ENCODE results near the gene DRD3.

Gene DRD3

DNA sequence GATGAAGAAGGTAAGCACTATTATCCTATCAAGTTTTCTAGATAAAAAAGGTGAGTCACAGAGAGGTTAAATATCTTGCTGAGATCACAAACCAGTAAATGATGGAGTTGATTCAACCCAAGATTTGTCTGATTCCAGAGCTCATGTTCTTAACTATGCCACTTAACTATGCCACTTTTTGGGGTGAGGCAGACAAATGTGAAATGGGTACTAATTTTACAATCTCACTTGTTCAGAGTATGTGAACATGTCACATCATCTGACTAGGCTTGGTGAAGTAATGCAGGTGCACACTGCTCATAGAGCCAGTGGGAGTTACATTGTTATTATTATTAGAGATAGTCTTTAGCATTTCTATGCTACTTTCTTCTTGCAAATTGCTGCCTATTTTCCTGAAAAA, 2.0 kb downstream of the DRD3 start:
- DNase-seq = no peak

- DNase-seq = no peak
These were observed 2.4 kb downstream of the DRD3 start for GRCh38 chr3:114176487-114176886.

DNA sequence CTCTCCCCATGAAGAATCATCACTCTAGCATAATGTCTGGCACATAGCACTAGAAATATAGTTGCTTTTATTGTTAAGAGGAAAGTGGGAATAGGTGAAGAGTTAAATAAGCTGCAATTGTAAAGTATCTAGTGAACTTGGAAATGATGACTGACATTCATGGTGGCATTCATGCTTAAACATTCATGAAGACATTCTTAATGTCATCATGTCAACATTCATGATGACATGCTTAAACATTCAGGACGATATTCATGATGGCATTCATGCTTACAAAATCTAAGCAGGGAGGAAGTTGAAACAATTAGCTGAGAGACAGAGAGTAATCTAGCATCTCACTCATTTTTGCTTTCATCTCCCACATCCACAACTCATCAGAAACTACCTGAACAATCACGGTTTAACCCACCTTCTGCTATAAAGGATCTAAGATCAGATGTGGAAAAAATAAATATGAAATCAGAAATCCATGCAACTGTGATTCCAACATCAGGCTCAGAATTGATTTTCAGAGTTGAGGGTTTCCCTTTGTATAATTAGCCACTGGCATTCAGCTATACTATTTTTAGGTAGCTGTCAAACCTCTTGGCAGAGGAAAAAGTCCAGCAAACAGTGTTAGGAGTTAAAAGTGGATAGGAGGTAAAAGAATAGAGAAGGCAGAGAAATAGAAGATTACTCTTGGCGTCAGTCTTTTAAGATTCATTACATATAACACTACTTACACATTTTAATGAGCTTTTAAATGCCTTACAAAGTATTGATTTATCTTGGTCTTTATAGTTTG, 3.5 kb downstream of the DRD3 start:
- DNase-seq = no peak

DNA sequence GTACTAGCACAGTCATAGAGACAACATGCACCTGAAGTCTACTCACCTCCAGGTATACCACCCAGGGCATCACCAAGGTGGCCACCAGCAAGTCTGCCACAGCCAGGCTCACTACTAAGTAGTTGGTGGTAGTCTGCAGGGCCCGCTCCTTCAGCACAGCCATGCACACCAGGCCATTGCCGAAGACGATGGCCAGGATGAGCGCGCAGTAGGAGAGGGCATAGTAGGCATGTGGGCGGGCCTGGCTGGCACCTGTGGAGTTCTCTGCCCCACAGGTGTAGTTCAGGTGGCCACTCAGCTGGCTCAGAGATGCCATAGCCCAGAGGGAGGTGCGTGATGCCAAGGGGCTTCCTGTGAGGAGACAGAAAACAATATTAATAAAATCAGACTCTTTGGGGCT, 7.2 kb downstream of the DRD3 start:
- DNase-seq = no peak

DNA sequence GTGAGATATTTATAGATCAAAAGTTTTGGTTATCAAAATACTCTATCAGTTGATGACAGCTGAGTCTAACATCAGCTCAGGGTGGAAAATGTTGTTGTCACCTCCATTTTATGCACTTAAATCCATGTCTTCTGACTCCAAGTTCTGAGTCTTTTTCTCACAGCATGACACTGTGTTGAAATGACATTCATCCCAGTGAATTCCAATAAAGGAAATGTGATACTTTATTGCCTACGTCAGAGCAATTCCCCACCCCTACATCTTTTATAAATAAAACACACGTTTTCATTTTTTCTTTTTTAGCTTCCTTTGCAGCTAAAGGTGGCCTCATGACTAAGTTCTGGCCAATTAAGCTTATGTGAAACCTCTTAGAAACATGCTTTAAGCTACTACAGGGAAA, 10.7 kb downstream of the DRD3 start:
- DNase-seq = no peak

GRCh38 chr3:114157321-114157720, 21.5 kb downstream of the DRD3 start:
- DNase-seq = no peak

- DNase-seq = peak; percentile 38
These were observed 23.5 kb downstream of the DRD3 start for GRCh38 chr3:114155370-114155821.

GRCh38 chr3:114154321-114154821, 24.5 kb downstream of the DRD3 start:
- DNase-seq = no peak

- DNase-seq = peak; percentile 58
These were observed 26.2 kb downstream of the DRD3 start for GRCh38 chr3:114152519-114153151.

DNA sequence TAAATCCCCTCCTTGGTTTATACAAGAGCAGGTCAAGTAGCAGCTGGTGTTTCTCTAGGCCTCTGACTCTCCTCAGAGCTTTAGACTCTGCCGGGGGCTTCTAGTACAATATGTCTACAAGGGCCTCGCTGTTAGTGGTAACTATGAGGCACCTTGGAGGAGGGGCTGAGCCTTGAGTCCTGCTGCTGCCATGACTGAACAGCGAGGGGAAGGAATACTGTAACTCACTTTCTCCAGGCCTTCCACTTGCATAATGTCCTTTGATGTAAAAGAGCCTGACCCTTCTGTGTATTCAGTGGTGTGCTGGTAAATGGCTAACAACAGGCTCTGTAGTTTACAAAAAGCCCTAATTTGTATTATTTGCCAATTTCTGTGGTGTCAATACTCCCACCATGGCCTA, 27.8 kb downstream of the DRD3 start:
- DNase-seq = no peak

DNA sequence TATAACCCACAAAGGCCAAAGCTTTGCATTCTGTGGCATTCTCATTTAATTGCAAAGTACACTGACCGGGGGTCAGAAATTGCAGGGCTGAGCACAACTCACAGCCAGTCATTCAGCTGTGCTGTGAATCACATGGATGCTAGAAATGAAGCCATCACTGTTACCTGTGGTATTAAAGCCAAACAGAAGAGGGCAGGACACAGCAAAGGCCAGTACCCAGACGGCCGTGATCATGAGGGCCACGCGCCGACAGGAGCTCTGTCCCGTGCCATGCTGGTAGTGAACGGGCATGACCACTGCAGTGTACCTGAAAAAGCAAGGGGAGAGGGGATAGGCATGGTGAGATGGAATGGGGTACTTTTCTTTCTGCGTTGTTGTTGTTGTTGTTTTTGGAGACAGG, 31.6 kb downstream of the DRD3 start:
- no peak for DNase-seq

DNA sequence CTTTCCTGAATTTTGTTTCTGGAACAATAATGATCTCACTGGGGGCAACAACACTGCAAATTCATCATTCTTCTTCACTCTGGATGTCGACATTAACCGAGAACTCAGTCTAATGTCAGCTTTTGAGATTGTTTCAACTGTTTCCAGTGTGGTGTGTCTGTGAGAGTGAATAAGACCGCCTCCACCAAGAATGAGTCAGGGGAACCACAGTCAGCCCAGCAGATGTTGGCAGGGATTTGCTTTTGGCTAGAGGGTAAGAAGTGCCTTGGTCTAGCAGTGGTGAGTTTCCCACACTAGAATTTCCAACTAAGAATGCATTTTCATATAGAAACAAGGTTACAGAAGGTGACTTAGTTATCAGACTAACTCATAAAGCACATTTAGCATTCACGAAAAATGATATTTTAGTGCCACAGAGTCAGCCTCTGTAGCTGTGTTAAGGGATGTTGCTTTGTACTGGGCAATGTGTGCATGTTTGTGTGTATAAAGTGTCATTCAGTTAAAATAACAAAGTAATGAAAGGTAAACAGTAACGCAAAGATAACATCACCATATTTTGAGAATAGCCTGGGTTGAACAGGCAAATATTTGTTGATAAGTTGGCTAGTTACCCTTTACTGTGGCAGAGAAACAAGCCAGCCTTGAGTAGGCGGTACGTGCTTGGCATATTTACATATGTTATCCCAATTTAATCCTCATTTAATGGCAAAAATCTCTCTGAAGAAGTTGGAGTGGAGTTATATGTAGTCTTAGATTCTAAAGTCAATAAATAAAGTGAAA, 33.8 kb downstream of the DRD3 start:
- DNase-seq = peak; percentile 79

GRCh38 chr3:114143817-114144216, 35.0 kb downstream of the DRD3 start:
- DNase-seq = no peak

DNA sequence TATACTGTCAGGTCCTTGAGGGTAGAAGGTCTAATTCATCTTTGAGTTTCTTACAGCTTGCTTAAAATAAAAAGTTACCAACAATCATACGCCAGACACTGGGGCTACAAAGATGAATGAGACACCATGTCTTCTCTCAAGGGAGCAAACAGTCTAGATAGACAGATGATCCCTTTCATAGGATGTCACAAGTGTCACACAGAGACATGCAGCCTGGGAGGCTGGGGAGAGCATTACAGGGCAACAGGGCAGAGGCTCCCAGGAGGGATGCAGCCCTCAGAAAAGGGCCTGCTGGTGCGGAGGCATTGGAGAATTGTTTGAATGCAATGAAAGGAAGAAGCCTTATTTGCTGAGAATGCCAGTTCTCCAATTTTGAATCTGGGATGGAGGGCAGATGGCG, 39.0 kb downstream of the DRD3 start:
- no peak for DNase-seq

GRCh38 chr3:114133947-114134346, 44.9 kb downstream of the DRD3 start:
- no peak for DNase-seq

DNA sequence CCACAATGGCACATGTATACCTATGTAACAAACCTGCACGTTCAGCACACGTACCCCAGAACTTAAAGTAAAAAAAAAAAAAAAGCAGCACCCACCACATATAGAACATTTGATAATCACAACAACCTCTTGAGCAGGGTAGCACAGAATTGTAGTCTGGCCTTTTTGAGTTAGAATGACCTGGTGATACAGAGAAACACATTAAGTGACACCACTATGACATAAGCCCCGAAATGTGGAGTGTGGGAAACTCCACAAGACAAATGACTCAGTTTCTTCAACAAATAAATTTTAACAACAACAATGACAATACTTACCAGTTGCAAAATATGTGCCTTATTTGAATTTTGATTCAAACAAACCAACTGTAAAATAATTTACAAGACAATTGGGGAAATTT, 46.4 kb downstream of the DRD3 start:
- no peak for DNase-seq

- no peak for DNase-seq
These were observed 50.0 kb downstream of the DRD3 start for GRCh38 chr3:114128826-114129225.

- no peak for DNase-seq
These were observed 50.6 kb downstream of the DRD3 start for GRCh38 chr3:114128231-114128630.

DNA sequence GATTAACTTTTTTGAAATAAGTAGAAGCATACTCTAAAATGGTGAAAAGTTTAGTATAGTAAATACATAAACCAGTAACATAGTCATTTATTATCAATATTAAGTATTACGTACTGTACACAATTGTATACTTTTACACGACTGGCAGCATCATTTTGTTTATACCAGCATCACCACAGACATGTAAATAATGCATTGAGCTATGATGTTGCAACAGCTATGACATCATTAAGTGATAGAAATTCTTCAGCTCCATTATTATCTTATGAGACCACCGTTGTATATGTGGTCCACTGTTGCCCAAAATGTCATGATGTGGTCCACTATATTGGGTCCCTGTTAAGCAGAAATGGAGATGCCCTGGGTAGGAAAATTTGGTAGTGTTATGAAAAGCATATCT, 51.3 kb downstream of the DRD3 start:
- DNase-seq = peak; percentile 38

GRCh38 chr3:114126461-114126860, 52.4 kb downstream of the DRD3 start:
- no peak for DNase-seq

DNA sequence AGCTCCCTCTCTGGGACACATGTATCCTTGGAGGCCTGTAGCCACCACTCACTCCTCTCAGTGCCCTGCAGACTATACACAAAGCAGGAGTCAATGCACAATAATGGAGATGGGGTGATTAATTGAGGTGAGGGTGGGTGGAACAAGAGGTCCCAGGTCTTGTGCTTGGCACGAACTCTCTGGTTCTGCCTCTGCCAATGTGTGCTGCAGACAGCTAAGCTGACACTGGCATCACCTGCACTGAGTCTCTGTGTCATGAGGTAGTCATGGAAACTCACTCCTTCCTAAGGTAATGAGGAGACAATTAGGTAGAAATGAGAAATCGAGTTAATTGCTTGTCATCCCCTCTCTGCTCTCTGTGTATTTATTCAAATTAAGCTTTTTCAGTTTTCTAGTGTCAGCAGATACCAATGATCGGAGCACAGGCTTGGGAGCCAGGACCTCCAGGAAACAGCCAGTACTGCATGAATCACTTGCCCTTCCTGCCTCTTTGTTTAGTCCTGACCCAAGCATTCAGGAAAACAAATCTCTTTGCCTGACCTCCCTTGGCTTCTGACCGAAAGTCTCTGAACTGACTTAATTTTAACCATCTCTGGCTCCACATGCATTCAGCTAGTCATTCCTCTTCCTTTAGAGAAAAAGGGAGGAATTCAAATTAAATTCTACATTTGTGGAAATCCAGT, 56.7 kb downstream of the DRD3 start:
- peak; percentile 63 for DNase-seq

GRCh38 chr3:114120211-114120610, 58.6 kb downstream of the DRD3 start:
- DNase-seq = no peak

- DNase-seq = no peak
These were observed 59.1 kb downstream of the DRD3 start for GRCh38 chr3:114119776-114120175.
